Breast epithelium (tissue), 4 donors: Measurements from ENCODE around the gene FAM131B. TPM values are rescaled to one million over a fixed set of nuclear protein-coding genes. Genes with fewer than 3 reads are reported as not detected.

Source experiments
- DNase-seq, 2 donors: peaks; one replicate each; pipeline ENCODE4 v3.0.0-alpha.2; 2019; ENCODE audit warnings: low spot score in 2 of 2
- H3K27ac ChIP-seq, 2 donors: fragments of 200-600 bp; sonication (generic) in 1 of 2; one replicate each; pipeline ENCODE4 v1.5.1; 2016 to 2019; ENCODE audit warnings: mild to moderate bottlenecking in 1 of 2
- H3K27me3 ChIP-seq, 2 donors: fragments of 200-600 bp; sonication (generic) in 1 of 2; one replicate each; pipeline versions ENCODE4 v1.5.1 to v1.6.0; 2017 to 2019; ENCODE audit warnings: control low read depth in 1 of 2, mild to moderate bottlenecking in 1 of 2
- H3K36me3 ChIP-seq: fragments of 200-600 bp; one replicate; pipeline ENCODE4 v1.5.1; 2019
- H3K4me1 ChIP-seq, 2 donors: fragments of 200-600 bp; sonication (generic); one replicate each; pipeline ENCODE4 v1.5.1; 2016 to 2019; ENCODE audit warnings: control low read depth in 1 of 2
- H3K4me3 ChIP-seq, 3 donors: fragments of 200-600 bp; sonication (generic); 1 replicate in 2 of 3; 2 replicates in 1 of 3; pipeline ENCODE4 v1.5.1; 2016 to 2019; ENCODE audit warnings: mild to moderate bottlenecking in 3 of 3, moderate library complexity in 2 of 3
- H3K9me3 ChIP-seq, 2 donors: fragments of 200-600 bp; sonication (generic) in 1 of 2; one replicate each; pipeline ENCODE4 v1.5.1; 2016 to 2019; ENCODE audit warnings: control low read depth in 1 of 2
- POLR2A ChIP-seq: fragments of 450-650 bp; IDR thresholded peaks from one replicate; pipeline ENCODE4 v1.6.1; 2016; ENCODE audit warnings: antibody characterized with exemption, mild to moderate bottlenecking, moderate library complexity
- POLR2AphosphoS5 ChIP-seq, 3 donors: sonication (generic); formaldehyde crosslinking; IDR thresholded peaks; one replicate each; pipeline ENCODE4 v1.6.1; 2017; ENCODE audit warnings: antibody characterized with exemption in 3 of 3
- intact Hi-C: fragments of 100-400 bp; cut with DNase I; formaldehyde crosslinking; loops from one replicate; pipeline ENCODE4 v1.15.1; 2023; ENCODE audit warnings: low total_unique reads
- total RNA-seq, 3 donors: library from RNA; depleted of rRNA; stranded (reverse); fragments of >200 nt; gene quantifications; one replicate each; pipeline ENCODE4 v1.1.0, GENCODE V29; 2016
- TF ChIP-seq, protein P1 (sequence below), 3 donors: fragments of 450-650 bp; IDR thresholded peaks; one replicate each; pipeline ENCODE4 v1.5.1; 2016 to 2017; ENCODE audit warnings: antibody characterized with exemption in 3 of 3, mild to moderate bottlenecking in 3 of 3, moderate library complexity in 3 of 3

The FAM131B gene
- total RNA-seq, 3 donors from 2014 or later: 0.48 to 2.3 (median 0.73) TPM

GRCh38 chr7:143373255-143373794 is 10.8 kb upstream of the FAM131B start:
- Histone ChIP-seq H3K27me3 (no peaks in the 10 kb centered on the region), H3K27ac (no peak overlapping the region), H3K4me1 (no peaks in the 10 kb centered on the region), H3K4me3 (no peak overlapping the region), H3K9me3 (no peaks in the 10 kb centered on the region), H3K36me3 (no peaks in the 10 kb centered on the region)
- no peak for DNase-seq
- TF ChIP-seq, protein P1, sequence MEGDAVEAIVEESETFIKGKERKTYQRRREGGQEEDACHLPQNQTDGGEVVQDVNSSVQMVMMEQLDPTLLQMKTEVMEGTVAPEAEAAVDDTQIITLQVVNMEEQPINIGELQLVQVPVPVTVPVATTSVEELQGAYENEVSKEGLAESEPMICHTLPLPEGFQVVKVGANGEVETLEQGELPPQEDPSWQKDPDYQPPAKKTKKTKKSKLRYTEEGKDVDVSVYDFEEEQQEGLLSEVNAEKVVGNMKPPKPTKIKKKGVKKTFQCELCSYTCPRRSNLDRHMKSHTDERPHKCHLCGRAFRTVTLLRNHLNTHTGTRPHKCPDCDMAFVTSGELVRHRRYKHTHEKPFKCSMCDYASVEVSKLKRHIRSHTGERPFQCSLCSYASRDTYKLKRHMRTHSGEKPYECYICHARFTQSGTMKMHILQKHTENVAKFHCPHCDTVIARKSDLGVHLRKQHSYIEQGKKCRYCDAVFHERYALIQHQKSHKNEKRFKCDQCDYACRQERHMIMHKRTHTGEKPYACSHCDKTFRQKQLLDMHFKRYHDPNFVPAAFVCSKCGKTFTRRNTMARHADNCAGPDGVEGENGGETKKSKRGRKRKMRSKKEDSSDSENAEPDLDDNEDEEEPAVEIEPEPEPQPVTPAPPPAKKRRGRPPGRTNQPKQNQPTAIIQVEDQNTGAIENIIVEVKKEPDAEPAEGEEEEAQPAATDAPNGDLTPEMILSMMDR (IDR thresholded peaks at IDR 0.05): no peak
- TF ChIP-seq POLR2A (no peak), POLR2AphosphoS5 (IDR thresholded peaks at IDR 0.05) (no peak)
- intact Hi-C loops: no loop called here

- H3K27me3 ChIP-seq: no peaks in the 10 kb centered on the region
- no peak for DNase-seq
- H3K9me3 ChIP-seq: no peaks in the 10 kb centered on the region
- no peak overlapping the region for H3K4me3 ChIP-seq
- intact Hi-C loops: no loop called here
- no peak for TF ChIP-seq POLR2AphosphoS5 (IDR thresholded peaks at IDR 0.05)
- TF ChIP-seq POLR2A: no peak
- TF ChIP-seq, protein P1 (IDR thresholded peaks at IDR 0.05): no peak
- H3K36me3 ChIP-seq: no peaks in the 10 kb centered on the region
- H3K27ac ChIP-seq: no peak overlapping the region
- H3K4me1 ChIP-seq: no peaks in the 10 kb centered on the region
These were observed 9.6 kb upstream of the FAM131B start for GRCh38 chr7:143372070-143372469.

GRCh38 chr7:143369678-143370651 is 7.5 kb upstream of the FAM131B start:
- no peak overlapping the region for H3K27ac ChIP-seq
- H3K4me1 ChIP-seq: no peaks in the 10 kb centered on the region
- no peak for DNase-seq
- no peaks in the 10 kb centered on the region for H3K27me3 ChIP-seq
- no peaks in the 10 kb centered on the region for H3K36me3 ChIP-seq
- intact Hi-C loops: no loop called here
- H3K9me3 ChIP-seq: no peaks in the 10 kb centered on the region
- no peak overlapping the region for H3K4me3 ChIP-seq
- TF ChIP-seq POLR2A: no peak
- TF ChIP-seq, protein P1 (IDR thresholded peaks at IDR 0.05): no peak
- no peak for TF ChIP-seq POLR2AphosphoS5 (IDR thresholded peaks at IDR 0.05)

- Histone ChIP-seq H3K4me1 (no peaks in the 10 kb centered on the region), H3K4me3 (no peak overlapping the region), H3K27ac (no peak overlapping the region), H3K27me3 (peaks cover 0 to 4% of the 10 kb centered on the region in 2 donors), H3K9me3 (no peaks in the 10 kb centered on the region), H3K36me3 (no peaks in the 10 kb centered on the region)
- DNase-seq: no peak
- intact Hi-C loops: no loop called here
- TF ChIP-seq POLR2AphosphoS5 (IDR thresholded peaks at IDR 0.05) (no peak), POLR2A (no peak)
- TF ChIP-seq, protein P1 (IDR thresholded peaks at IDR 0.05): no peak
These were observed 5.9 kb upstream of the FAM131B start for GRCh38 chr7:143368387-143368786.

- H3K36me3 ChIP-seq: no peaks in the 10 kb centered on the region
- intact Hi-C loops: no loop called here
- no peaks in the 10 kb centered on the region for H3K4me1 ChIP-seq
- H3K27ac ChIP-seq: no peak overlapping the region
- H3K4me3 ChIP-seq: no peak overlapping the region
- peak; percentile 66 to 79 for DNase-seq
- TF ChIP-seq POLR2AphosphoS5 (IDR thresholded peaks at IDR 0.05) (no peak), POLR2A (no peak)
- TF ChIP-seq, protein P1 (IDR thresholded peaks at IDR 0.05): no peak
- H3K27me3 ChIP-seq: peaks cover 0 to 8% of the 10 kb centered on the region in 2 donors
- H3K9me3 ChIP-seq: no peaks in the 10 kb centered on the region
These were observed 5.5 kb upstream of the FAM131B start for GRCh38 chr7:143367972-143368371.
